GM12875 (cell line): Measurements from ENCODE around the gene TRIM43.
"Not testable (repeated sequence)": the region's sequence is repeated elsewhere in the genome, so short reads cannot be mapped to it uniquely, and the experiment has no call there.

Source experiments
- H3K4me3 ChIP-seq: one replicate; pipeline ENCODE4 v1.5.1; 2011; ENCODE audit warnings: low read depth, low read length, control low read depth

TRIM43 gene

DNA sequence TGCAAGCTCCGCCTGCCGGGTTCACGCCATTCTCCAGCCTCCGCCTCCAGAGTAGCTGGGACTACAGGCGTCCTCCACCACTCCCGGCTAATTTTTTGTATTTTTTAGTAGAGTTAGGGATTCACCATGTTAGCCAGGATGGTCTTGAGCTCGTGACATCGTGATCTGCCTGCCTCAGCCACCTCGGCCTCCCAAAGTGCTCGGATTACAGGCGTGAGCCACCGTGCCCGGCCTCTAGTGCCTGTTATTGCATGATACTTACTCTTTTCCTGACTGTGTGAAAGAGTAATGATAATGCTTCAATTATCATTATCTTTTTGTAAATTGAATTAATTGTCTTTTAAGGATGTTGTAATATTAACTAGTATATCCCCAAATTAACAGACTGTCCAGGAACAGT, 1.2 kb downstream of the TRIM43 start:
- not testable (repeated sequence) for H3K4me3 ChIP-seq

DNA sequence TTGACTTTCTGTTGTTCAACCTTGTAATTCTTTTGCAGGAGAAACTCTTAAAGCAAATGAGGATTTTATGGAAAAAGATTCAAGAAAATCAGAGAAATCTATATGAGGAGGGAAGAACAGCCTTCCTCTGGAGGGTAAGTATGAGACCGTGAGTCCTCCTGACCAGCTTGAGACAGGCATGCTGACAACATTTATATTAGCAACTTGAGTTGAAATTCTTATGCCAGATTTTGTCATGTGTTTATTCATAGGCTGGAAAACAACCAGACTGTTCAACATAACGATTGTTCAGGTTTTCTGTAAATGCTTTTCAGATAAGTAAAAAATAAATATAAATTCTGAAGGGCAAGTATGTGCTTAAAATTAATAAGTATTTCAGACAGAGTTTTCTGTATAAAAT, 3.2 kb downstream of the TRIM43 start:
- H3K4me3 ChIP-seq, result not testable (repeated sequence)

DNA sequence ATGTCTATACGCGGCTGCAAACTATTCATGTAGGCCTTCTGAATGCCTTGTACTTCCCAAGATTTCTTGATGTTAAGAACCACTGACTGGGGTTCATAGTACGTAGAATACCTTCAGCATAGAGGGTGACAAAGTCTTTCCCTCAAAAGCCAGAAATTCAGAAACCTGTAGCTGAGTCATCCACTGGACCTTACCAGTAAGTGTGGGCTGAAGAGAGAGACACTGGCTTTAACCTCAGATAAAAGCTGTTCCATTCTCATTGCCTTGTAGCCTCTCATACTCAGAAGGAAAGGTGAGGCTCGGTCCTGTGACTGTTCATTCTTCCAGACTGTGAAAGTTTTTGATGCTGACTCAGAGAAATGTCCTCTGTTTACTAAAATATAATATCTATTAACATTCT, 9.5 kb downstream of the TRIM43 start:
- not testable (repeated sequence) for H3K4me3 ChIP-seq

- H3K4me3 ChIP-seq, result not testable (repeated sequence)
These were observed 10.3 kb downstream of the TRIM43 start for GRCh38 chr2:95602146-95602545.

GRCh38 chr2:95608356-95608755, 16.6 kb downstream of the TRIM43 start:
- H3K4me3 ChIP-seq, result not testable (repeated sequence)

GRCh38 chr2:95609764-95610163, 18.0 kb downstream of the TRIM43 start:
- H3K4me3 ChIP-seq, result not testable (repeated sequence)

DNA sequence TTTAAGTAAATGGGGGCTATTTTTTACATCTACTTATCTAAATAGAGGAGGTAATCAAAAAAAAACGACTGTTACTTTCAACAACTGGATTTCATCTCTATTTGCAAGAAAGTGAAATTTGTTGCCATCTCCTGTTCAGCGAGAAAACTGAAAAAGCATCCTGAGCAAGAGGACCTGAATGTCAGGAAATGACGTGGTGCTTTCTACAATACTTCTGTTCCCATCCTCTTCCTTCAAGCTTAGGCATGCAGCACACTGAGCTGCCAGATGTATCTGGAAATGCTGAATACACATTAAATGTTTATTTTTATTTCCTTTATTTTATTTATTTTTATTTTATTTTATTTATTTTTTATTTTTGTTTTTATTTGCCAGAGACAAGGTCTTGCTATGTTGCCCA, 21.2 kb downstream of the TRIM43 start:
- H3K4me3 ChIP-seq, result not testable (repeated sequence)

GRCh38 chr2:95622728-95623127, 30.9 kb downstream of the TRIM43 start:
- not testable (repeated sequence) for H3K4me3 ChIP-seq

GRCh38 chr2:95630987-95631386, 39.2 kb downstream of the TRIM43 start:
- H3K4me3 ChIP-seq, result not testable (repeated sequence)

DNA sequence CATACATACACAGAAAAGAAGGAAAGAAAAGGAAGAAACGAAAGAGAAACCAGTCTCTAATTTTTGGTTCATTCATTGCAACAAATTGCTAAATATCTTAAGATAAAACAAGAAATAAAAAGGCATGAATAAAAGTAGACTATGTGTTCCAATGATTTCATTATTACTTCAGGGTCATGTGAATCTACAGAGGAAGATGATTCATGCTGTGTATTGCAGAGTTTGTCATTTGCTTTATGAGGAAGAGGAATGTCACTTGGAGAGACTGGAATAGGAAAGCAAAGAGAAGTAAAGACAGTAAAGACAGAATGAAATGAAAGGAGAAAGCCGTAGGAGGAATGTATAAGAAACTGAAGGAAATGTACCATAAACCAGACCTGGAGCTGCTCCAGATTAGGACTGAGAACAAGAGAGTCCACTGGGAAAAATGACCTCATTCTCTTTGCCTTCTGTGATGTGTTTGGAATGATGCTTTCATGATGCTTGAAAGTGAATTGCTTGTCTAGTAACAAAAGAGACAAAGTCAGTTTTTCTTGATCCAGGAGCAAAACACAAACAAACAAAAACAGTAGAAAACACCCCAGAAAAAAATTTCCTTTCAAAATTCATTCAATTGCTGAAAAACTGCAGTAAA, 41.9 kb downstream of the TRIM43 start:
- H3K4me3 ChIP-seq, result not testable (repeated sequence)

- not testable (repeated sequence) for H3K4me3 ChIP-seq
These were observed 48.9 kb downstream of the TRIM43 start for GRCh38 chr2:95640515-95641288.

DNA sequence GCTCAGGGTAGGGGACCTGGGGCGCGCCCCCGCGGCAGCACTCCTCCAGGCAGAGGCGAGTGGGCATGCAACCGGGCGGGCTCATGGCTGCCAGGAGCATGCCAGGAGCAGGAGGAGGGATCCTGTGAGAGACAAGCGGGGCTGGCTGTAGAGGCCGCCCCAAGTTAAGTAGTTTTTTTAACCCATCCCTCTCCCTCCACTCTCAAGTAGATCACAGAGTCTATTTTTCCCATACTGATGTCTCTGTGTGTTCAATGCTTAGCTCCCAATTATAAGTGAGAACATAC, 49.4 kb downstream of the TRIM43 start:
- not testable (repeated sequence) for H3K4me3 ChIP-seq

DNA sequence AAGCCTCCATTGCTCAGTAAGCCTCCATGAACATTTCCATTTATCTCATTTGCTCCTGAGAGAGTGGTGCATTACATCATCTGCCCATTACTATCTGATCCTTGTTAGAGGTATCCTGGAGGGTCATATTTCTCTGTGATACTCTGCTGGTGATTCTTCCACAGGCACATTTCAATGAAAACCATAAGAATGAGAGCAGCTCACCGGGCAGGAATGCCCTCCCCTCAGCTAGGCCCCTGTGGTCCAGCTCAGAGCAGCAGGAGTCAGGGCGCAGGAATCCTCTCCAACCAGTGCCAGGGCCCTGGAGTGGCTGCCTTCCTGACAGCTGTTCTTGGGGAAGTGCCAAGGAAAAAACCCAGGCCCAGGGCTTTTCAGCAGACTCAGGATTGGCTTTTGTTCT, 50.0 kb downstream of the TRIM43 start:
- not testable (repeated sequence) for H3K4me3 ChIP-seq

- not testable (repeated sequence) for H3K4me3 ChIP-seq
These were observed 50.6 kb downstream of the TRIM43 start for GRCh38 chr2:95642360-95642759.

GRCh38 chr2:95642951-95643350, 51.1 kb downstream of the TRIM43 start:
- H3K4me3 ChIP-seq, result not testable (repeated sequence)

DNA sequence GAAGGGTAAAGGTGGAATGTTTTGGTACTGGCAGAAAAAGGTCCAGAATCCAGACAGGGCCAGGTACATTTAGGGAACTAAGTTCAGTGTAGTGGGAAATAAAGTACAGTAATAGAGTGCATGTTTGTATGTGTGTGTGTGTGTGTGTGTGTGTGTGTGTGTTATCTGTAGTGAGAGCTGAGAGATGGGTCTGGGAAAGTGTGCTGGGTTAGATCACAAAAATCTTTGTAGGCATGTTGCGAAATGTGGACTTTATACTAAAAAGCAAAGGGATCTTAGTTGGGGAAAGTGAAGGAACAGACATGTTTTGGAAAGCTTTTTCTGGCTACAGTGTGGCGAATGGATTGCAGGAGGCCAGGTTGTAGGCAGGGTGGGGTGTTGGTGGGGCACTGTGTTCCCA, 53.5 kb downstream of the TRIM43 start:
- not testable (repeated sequence) for H3K4me3 ChIP-seq

GRCh38 chr2:95646274-95646994, 54.6 kb downstream of the TRIM43 start:
- H3K4me3 ChIP-seq, result not testable (repeated sequence)

DNA sequence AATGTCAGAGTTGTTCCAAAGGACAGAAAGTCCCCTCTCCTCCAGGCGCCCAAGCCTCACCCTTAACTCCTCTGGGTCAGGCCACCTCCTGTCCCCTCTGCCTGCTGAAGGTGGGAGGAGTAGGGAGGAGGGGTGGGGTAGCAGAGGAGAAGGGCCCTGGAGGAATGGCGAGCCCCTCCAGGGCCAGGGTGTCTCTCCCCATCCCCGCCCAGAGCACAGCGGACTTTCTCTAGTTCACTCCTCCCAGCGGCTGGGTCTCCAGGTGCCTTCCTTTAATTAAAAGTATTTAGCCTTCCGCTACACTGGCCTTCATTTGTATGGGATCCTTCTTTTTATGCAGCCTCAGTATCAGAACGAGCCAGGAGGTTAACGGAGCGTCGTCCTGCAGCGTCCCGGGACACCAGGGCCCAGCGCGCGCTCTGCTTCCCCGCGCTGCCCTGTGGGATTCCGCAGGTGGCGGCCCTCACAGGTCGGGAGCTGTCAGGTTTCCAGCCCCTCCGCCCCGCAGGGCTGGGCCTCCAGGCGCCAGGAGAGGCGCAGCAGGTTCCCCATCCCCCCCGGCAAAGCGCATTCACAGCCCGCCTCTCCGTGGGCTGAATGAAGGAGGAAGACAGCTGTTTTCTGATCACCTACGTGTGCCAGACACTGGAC, 57.2 kb downstream of the TRIM43 start:
- H3K4me3 ChIP-seq, result not testable (repeated sequence)
